ENCODE results near the gene PCDHGC4.

PCDHGC4 gene

GRCh38 chr5:141512911-141513626 lies 28.2 kb downstream of the PCDHGC4 start:
- peak; percentile 95 for DNase-seq

GRCh38 chr5:141513627-141514329 lies 28.9 kb downstream of the PCDHGC4 start:
- peak; percentile 96 for DNase-seq

- DNase-seq, result peak; percentile 39
These were observed 29.7 kb downstream of the PCDHGC4 start for GRCh38 chr5:141514330-141515133.

GRCh38 chr5:141515141-141515540 lies 30.3 kb downstream of the PCDHGC4 start:
- no peak for DNase-seq

- DNase-seq, result no peak
These were observed 31.3 kb downstream of the PCDHGC4 start for GRCh38 chr5:141515946-141516671.

- DNase-seq, result no peak
These were observed 31.8 kb downstream of the PCDHGC4 start for GRCh38 chr5:141516672-141517025.

- no peak for DNase-seq
These were observed 32.5 kb downstream of the PCDHGC4 start for GRCh38 chr5:141517312-141517711.

GRCh38 chr5:141517880-141518617 lies 33.2 kb downstream of the PCDHGC4 start:
- DNase-seq, result no peak

- no peak for DNase-seq
These were observed 33.8 kb downstream of the PCDHGC4 start for GRCh38 chr5:141518618-141519015.

GRCh38 chr5:141519605-141520565 lies 35.1 kb downstream of the PCDHGC4 start:
- DNase-seq, result no peak

GRCh38 chr5:141521244-141521781 lies 36.5 kb downstream of the PCDHGC4 start:
- peak; percentile 74 for DNase-seq

- DNase-seq, result no peak
These were observed 37.5 kb downstream of the PCDHGC4 start for GRCh38 chr5:141522301-141522700.

- no peak for DNase-seq
These were observed 39.2 kb downstream of the PCDHGC4 start for GRCh38 chr5:141523991-141524390.

GRCh38 chr5:141524604-141525597 lies 40.1 kb downstream of the PCDHGC4 start:
- peak; percentile 99 for DNase-seq

GRCh38 chr5:141525653-141526052 lies 40.8 kb downstream of the PCDHGC4 start:
- no peak for DNase-seq

- no peak for DNase-seq
These were observed 42.6 kb downstream of the PCDHGC4 start for GRCh38 chr5:141527426-141527825.

GRCh38 chr5:141528291-141528984 lies 43.6 kb downstream of the PCDHGC4 start:
- peak; percentile 49 for DNase-seq

- no peak for DNase-seq
These were observed 44.2 kb downstream of the PCDHGC4 start for GRCh38 chr5:141529002-141529401.

GRCh38 chr5:141529873-141530272 lies 45.0 kb downstream of the PCDHGC4 start:
- no peak for DNase-seq
